Right lobe of liver (tissue), 6 donors: ENCODE data around the gene ATG10. TPM values are rescaled to one million over a fixed set of nuclear protein-coding genes. Genes with fewer than 3 reads are reported as not detected.
"Not testable (repeated sequence)": the region's sequence is repeated elsewhere in the genome, so short reads cannot be mapped to it uniquely, and the experiment has no call there.

ENCODE experiments used
- ATAC-seq, 4 donors: fragments of 200-7000 bp; cut with Tn5 transposase; one replicate each; pipeline ENCODE4 v1.9.1; 2020; ENCODE audit warnings: mild to moderate bottlenecking in 4 of 4, moderate library complexity in 4 of 4
- DNase-seq, 3 donors: peaks; one replicate each; pipeline ENCODE4 v3.0.0-alpha.2; 2020
- H3K27ac ChIP-seq, 3 donors: fragments of 200-600 bp; one replicate each; pipeline ENCODE4 v1.8.0; 2022
- H3K27me3 ChIP-seq, 2 donors: fragments of 200-600 bp; one replicate each; pipeline ENCODE4 v1.8.0; 2022
- H3K36me3 ChIP-seq, 4 donors: fragments of 200-600 bp; sonication (generic) in 1 of 4; one replicate each; pipeline versions ENCODE4 v1.5.1 to v1.8.0; 2017 to 2022; ENCODE audit warnings: control low read depth in 1 of 4
- H3K4me1 ChIP-seq, 4 donors: fragments of 200-600 bp; sonication (generic) in 1 of 4; one replicate each; pipeline versions ENCODE4 v1.5.1 to v1.8.0; 2017 to 2022; ENCODE audit warnings: control low read depth in 1 of 4
- H3K4me3 ChIP-seq, 3 donors: fragments of 200-600 bp; one replicate each; pipeline ENCODE4 v1.8.0; 2022
- H3K9me3 ChIP-seq, 4 donors: fragments of 200-600 bp; sonication (generic) in 1 of 4; one replicate each; pipeline versions ENCODE4 v1.5.1 to v1.8.0; 2017 to 2022; ENCODE audit warnings: control low read depth in 1 of 4
- POLR2A ChIP-seq: fragments of 450-650 bp; IDR thresholded peaks from one replicate; pipeline ENCODE4 v1.6.1; 2017; ENCODE audit warnings: antibody characterized with exemption, mild to moderate bottlenecking
- WGBS: methylation state at CpG from one replicate; pipeline ENCODE4 v1.1.6; 2018; ENCODE audit warnings: low coverage, low lambda C conversion rate; ENCODE audit not compliant: insufficient coverage; ENCODE audit errors: missing lambda C conversion rate; 5-methylcytosine and 5-hydroxymethylcytosine counted together
- intact Hi-C, 2 donors: fragments of 100-400 bp; cut with DNase I; formaldehyde crosslinking; loops; one replicate each; pipeline versions ENCODE4 v1.11.2 to v1.14.1; 2022
- total RNA-seq, 6 experiments: library from RNA; depleted of rRNA in 2 of 6; stranded (reverse); fragments of >200 nt in 2 of 6; fragmentation: NEBNext Ultra II Directional in 3 of 6; extraction: Animal tissue kit (Norgen Biotek cat#: 25700) in 3 of 6; gene quantifications; one replicate each; pipeline versions ENCODE4 v1.1.0 to v1.2.4, GENCODE V29; 2016 to 2023
- TF ChIP-seq, protein P1 (sequence below), 4 donors: fragments of 200-600 bp in 3 of 4; fragments of 450-650 bp in 1 of 4; IDR thresholded peaks; one replicate each; pipeline versions ENCODE4 v1.5.1 to v1.8.0; 2016 to 2022; ENCODE audit warnings: antibody characterized with exemption in 4 of 4, mild to moderate bottlenecking in 2 of 4
- donor health status: DM: no; HTN: yes; CAD: no.
- donor health status: DM: no; HTN: no; CAD: no.
- donor health status: DM: no; HTN: no; CAD: no.
- donor health status: DM: no; HTN: yes; CAD: no.
- donor health status: DM: no; HTN: yes; CAD: no.

ATG10 gene
- total RNA-seq, 6 experiments from 2014 or later = 2.9 to 8.0 (median 4.4) TPM

DNA sequence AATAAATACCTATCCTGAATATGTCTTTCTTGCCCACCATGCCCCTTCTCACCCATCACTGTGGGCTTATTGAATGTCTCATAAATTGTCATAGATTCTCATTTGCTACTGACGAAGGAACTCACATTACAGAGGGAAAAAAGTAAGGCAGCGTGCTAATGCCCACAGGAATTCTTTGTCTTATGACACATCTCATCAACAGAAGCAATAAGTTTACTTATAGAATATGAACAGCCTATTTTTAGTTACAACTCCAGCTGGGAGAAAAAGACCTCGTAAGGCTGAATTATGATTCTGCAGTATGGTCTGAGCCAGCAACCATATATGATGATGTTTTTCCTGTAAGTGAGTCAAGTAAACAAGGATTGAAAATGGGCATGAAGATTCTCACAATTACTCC lies 22.4 kb upstream of the ATG10 start:
- peaks cover 0 to 5% (median 0%) of the 10 kb centered on the region in 4 donors for H3K4me1 ChIP-seq
- WGBS = 95% methylated on average over 3 of the region's 3 CpGs
- no peak for ATAC-seq
- no peaks in the 10 kb centered on the region for H3K27me3 ChIP-seq
- no peak for TF ChIP-seq POLR2A
- TF ChIP-seq, protein P1, sequence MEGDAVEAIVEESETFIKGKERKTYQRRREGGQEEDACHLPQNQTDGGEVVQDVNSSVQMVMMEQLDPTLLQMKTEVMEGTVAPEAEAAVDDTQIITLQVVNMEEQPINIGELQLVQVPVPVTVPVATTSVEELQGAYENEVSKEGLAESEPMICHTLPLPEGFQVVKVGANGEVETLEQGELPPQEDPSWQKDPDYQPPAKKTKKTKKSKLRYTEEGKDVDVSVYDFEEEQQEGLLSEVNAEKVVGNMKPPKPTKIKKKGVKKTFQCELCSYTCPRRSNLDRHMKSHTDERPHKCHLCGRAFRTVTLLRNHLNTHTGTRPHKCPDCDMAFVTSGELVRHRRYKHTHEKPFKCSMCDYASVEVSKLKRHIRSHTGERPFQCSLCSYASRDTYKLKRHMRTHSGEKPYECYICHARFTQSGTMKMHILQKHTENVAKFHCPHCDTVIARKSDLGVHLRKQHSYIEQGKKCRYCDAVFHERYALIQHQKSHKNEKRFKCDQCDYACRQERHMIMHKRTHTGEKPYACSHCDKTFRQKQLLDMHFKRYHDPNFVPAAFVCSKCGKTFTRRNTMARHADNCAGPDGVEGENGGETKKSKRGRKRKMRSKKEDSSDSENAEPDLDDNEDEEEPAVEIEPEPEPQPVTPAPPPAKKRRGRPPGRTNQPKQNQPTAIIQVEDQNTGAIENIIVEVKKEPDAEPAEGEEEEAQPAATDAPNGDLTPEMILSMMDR (IDR thresholded peaks at IDR 0.05) = no peak
- H3K9me3 ChIP-seq = no peaks in the 10 kb centered on the region
- no peaks in the 10 kb centered on the region for H3K36me3 ChIP-seq
- H3K27ac ChIP-seq = no peak overlapping the region
- H3K4me3 ChIP-seq = no peak overlapping the region
- no peak for DNase-seq
- intact Hi-C loops = no loop called here

DNA sequence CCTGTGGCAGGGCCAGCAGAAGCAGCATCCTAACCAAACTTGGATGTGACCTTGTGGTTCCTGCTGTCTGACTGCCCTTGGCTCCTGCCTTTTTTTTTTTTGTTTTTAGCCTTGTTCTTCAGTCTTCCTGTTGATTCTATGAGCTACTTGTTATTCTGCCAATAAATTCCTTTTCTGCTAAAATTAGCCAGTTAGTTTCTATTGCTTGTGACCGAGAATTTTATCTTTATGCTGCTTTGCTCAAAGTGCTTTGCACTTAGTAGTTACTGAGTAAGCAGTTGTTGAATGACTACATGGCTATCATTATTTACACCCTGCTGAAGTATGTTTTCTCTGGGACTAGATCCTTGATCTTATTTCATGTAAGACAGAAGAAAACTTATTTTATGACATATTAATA lies 20.8 kb upstream of the ATG10 start:
- intact Hi-C loops = no loop called here
- peaks cover 0 to 5% (median 0%) of the 10 kb centered on the region in 4 donors for H3K4me1 ChIP-seq
- no peak for DNase-seq
- H3K27ac ChIP-seq = peak overlapping the region in 1 of 3 donors; percentile 20
- peak in 3 of 4 donors; percentile 25 to 64 (median 35) for ATAC-seq
- H3K36me3 ChIP-seq = no peaks in the 10 kb centered on the region
- H3K4me3 ChIP-seq = no peak overlapping the region
- no peaks in the 10 kb centered on the region for H3K9me3 ChIP-seq
- H3K27me3 ChIP-seq = no peaks in the 10 kb centered on the region
- TF ChIP-seq, protein P1 (IDR thresholded peaks at IDR 0.05) = no peak
- TF ChIP-seq POLR2A = no peak
- WGBS = 58% methylated on average over 1 of the region's 1 CpG

DNA sequence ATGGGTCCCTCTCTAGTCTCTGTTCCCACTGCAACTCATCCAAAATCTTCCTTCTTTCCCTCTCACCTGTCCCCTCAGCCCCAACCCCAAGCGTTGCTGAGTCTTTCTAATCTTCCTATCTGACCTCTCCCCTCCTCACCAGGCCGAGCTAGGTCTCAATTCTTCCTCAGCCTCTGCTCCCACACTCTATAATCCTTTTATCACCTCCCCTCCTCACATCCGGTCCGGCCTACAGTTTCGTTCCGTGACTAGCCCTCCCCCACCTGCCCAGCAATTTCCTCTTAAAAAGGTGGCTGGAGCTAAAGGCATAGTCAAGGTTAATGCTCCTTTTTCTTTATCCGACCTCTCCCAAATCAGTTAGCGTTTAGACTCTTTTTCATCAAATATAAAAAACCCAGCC lies 17.0 kb upstream of the ATG10 start:
- ATAC-seq, H3K4me3 ChIP-seq, H3K27me3 ChIP-seq, H3K36me3 ChIP-seq, H3K27ac ChIP-seq, DNase-seq, H3K4me1 ChIP-seq, intact Hi-C loops, H3K9me3 ChIP-seq: not testable (repeated sequence)
- 70% methylated on average over 8 of the region's 8 CpGs for WGBS

DNA sequence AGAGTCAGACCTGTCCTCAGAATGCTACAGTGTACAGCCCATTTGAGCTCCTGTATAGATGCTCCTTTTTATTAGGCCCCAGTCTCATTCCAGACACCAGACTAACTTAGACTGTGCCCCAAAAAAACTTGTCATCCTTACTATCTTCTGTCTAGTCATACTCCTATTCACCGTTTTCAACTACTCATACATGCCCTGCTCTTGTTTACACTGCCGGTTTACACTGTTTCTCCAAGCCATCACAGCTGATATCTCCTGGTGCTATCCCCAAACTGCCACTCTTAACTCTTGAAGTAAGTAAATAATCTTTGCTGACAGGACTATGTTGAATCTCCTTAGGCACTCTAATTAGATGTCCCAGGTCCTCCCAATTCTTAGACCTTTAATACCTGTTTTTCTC lies 13.7 kb upstream of the ATG10 start:
- intact Hi-C loops, H3K4me1 ChIP-seq, DNase-seq, H3K27ac ChIP-seq, H3K4me3 ChIP-seq, ATAC-seq, H3K27me3 ChIP-seq, H3K9me3 ChIP-seq, H3K36me3 ChIP-seq: not testable (repeated sequence)
- 83% methylated on average over 2 of the region's 2 CpGs for WGBS

DNA sequence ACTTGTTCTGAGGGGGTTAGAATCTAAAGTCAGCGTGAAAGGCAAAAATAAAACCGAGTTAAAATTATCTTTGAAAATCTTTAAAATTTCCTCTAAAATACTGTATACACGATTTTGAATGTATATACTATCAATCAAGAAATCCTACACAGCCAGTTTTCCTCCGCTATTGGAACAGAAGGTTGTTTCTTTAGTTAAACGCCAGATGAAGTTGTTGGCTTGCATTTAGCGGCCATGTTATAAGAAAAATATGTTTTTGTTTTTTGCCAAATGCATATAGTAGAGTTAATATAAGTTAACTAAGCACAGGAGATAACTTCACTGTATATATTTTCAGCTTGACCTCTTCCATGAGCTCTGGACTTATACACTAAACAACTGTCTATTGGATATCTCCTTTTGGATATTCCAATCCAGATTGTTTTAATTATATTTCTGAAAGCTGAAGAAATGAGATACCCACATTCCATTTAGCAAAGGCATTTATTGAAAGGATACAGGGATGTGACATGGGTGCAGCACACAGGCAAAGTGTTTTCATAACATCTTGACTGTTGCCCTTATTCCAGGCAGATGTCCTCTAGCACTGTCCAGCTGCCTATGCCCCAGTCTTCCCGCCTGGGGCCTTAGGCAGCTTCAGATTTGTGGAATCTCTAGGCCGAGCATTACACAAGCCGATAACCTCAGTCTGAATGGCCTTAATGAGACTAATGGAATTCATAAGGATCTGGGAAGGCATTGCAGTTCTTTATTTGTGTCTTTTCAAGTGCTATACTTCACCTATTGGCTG lies 10.0 kb upstream of the ATG10 start:
- Histone ChIP-seq H3K36me3 (no peaks in the 10 kb centered on the region), H3K27ac (no peak overlapping the region), H3K4me1 (no peaks in the 10 kb centered on the region), H3K4me3 (no peak overlapping the region), H3K27me3 (no peaks in the 10 kb centered on the region), H3K9me3 (no peaks in the 10 kb centered on the region)
- DNase-seq (no peak), ATAC-seq (no peak)
- 80% methylated on average over 9 of the region's 9 CpGs for WGBS
- intact Hi-C loops = no loop called here
- TF ChIP-seq POLR2A = no peak
- TF ChIP-seq, protein P1 (IDR thresholded peaks at IDR 0.05) = no peak
